SK-N-MC (cell line): Measurements from ENCODE around the gene MRPS24.

Source experiments
- EZH2 ChIP-seq: fragments of 200-600 bp; sonication (generic); IDR thresholded peaks from one replicate; pipeline ENCODE4 v1.6.1; 2017; ENCODE audit warnings: antibody characterized with exemption
- POLR2AphosphoS5 ChIP-seq: IDR thresholded peaks from 2 replicates; pipeline ENCODE4 v1.6.1; 2012; ENCODE audit warnings: mild to moderate bottlenecking, low read depth, low read length, borderline replicate concordance

- TF ChIP-seq POLR2AphosphoS5: no peak
- TF ChIP-seq EZH2: no peak
These were observed 26.0 kb downstream of the MRPS24 start for GRCh38 chr7:43843296-43843695.
